HG03045 (cell line): ENCODE measurements around the gene FHIT.

Source experiments
- ATAC-seq: cut with Tn5 transposase; IDR thresholded peaks from one replicate; pipeline ENCODE4 v1.9.1; 2021; ENCODE audit warnings: mild to moderate bottlenecking, moderate library complexity; ENCODE audit not compliant: unreplicated experiment

FHIT gene

GRCh38 chr3:60269377-60269776 is 981.9 kb downstream of the FHIT start:
- no peak for ATAC-seq

- no peak for ATAC-seq
Observed at GRCh38 chr3:60268123-60268522, 983.1 kb downstream of the FHIT start.

GRCh38 chr3:60266444-60266843 is 984.8 kb downstream of the FHIT start:
- no peak for ATAC-seq

- ATAC-seq, result no peak
Observed at GRCh38 chr3:60263191-60263590, 988.1 kb downstream of the FHIT start.

GRCh38 chr3:60262546-60262945 is 988.7 kb downstream of the FHIT start:
- ATAC-seq, result no peak

- no peak for ATAC-seq
Observed at GRCh38 chr3:60260546-60260945, 990.7 kb downstream of the FHIT start.

GRCh38 chr3:60250810-60251209 is 1000.4 kb downstream of the FHIT start:
- ATAC-seq, result no peak

- ATAC-seq, result no peak
Observed at GRCh38 chr3:60250206-60250605, 1001.0 kb downstream of the FHIT start.

GRCh38 chr3:60246361-60246760 is 1004.9 kb downstream of the FHIT start:
- no peak for ATAC-seq

GRCh38 chr3:60243456-60243855 is 1007.8 kb downstream of the FHIT start:
- ATAC-seq, result no peak

GRCh38 chr3:60240492-60240891 is 1010.8 kb downstream of the FHIT start:
- no peak for ATAC-seq

GRCh38 chr3:60238550-60238949 is 1012.7 kb downstream of the FHIT start:
- ATAC-seq, result no peak

- no peak for ATAC-seq
Observed at GRCh38 chr3:60229502-60229901, 1021.8 kb downstream of the FHIT start.

GRCh38 chr3:60228823-60229222 is 1022.4 kb downstream of the FHIT start:
- no peak for ATAC-seq

- ATAC-seq, result no peak
Observed at GRCh38 chr3:60226912-60227311, 1024.3 kb downstream of the FHIT start.

- ATAC-seq, result no peak
Observed at GRCh38 chr3:60225848-60226247, 1025.4 kb downstream of the FHIT start.

- no peak for ATAC-seq
Observed at GRCh38 chr3:60220768-60221167, 1030.5 kb downstream of the FHIT start.

- ATAC-seq, result no peak
Observed at GRCh38 chr3:60219501-60219900, 1031.8 kb downstream of the FHIT start.

- no peak for ATAC-seq
Observed at GRCh38 chr3:60217156-60217911, 1033.9 kb downstream of the FHIT start.

GRCh38 chr3:60216462-60217075 is 1034.7 kb downstream of the FHIT start:
- no peak for ATAC-seq

- ATAC-seq, result no peak
Observed at GRCh38 chr3:60215946-60216345, 1035.3 kb downstream of the FHIT start.

GRCh38 chr3:60207905-60208304 is 1043.3 kb downstream of the FHIT start:
- ATAC-seq, result no peak

- no peak for ATAC-seq
Observed at GRCh38 chr3:60206206-60206605, 1045.0 kb downstream of the FHIT start.
